Stomach (tissue), 9 donors: ENCODE results near the gene NCF2. TPM values are rescaled to one million over a fixed set of nuclear protein-coding genes. Genes with fewer than 3 reads are reported as not detected.

Experiments used
- DNase-seq, 2 donors: peaks; one replicate each; pipeline versions ENCODE4 v3.0.0 to v3.0.0-alpha.2; 2013 to 2019
- H3K27ac ChIP-seq, 5 donors: fragments of 200-600 bp in 4 of 5; sonication (generic) in 4 of 5; one replicate each; pipeline ENCODE4 v1.5.1; 2013 to 2019; ENCODE audit warnings: mild to moderate bottlenecking in 1 of 5, moderate library complexity in 1 of 5
- H3K27me3 ChIP-seq, 3 donors: fragments of 200-600 bp; sonication (generic); one replicate each; pipeline ENCODE4 v1.5.1; 2017 to 2019; ENCODE audit warnings: mixed run types in 1 of 3
- H3K36me3 ChIP-seq, 4 donors: fragments of 200-600 bp; sonication (generic); 1 replicate in 3 of 4; 2 replicates in 1 of 4; pipeline ENCODE4 v1.5.1; 2016 to 2019
- H3K4me1 ChIP-seq, 4 donors: fragments of 200-600 bp; sonication (generic); one replicate each; pipeline ENCODE4 v1.5.1; 2016 to 2019
- H3K4me3 ChIP-seq, 4 donors: fragments of 200-600 bp; sonication (generic) in 3 of 4; one replicate each; pipeline ENCODE4 v1.5.1; 2016 to 2019; ENCODE audit warnings: mild to moderate bottlenecking in 1 of 4
- H3K9me3 ChIP-seq, 4 donors: fragments of 200-600 bp; sonication (generic); one replicate each; pipeline ENCODE4 v1.5.1; 2016 to 2019
- EP300 ChIP-seq: sonication (generic); formaldehyde crosslinking; IDR thresholded peaks from one replicate; pipeline ENCODE4 v1.6.1; 2017; ENCODE audit warnings: antibody characterized with exemption
- POLR2A ChIP-seq, 4 donors: fragments of 450-650 bp; IDR thresholded peaks; one replicate each; pipeline ENCODE4 v1.6.1; 2016; ENCODE audit warnings: antibody characterized with exemption in 4 of 4, control low read depth in 2 of 4, mild to moderate bottlenecking in 1 of 4, moderate library complexity in 1 of 4
- POLR2AphosphoS5 ChIP-seq, 3 donors: sonication (generic); formaldehyde crosslinking; IDR thresholded peaks; one replicate each; pipeline ENCODE4 v1.6.1; 2016; ENCODE audit warnings: antibody characterized with exemption in 3 of 3
- WGBS, 5 donors: extraction: QIAGEN DNeasy Blood & Tissue Kit in 3 of 5; methylation state at CpG; one replicate each; pipeline versions ENCODE4 v1.1.5 to v1.1.7; 2013 to 2018; 5-methylcytosine and 5-hydroxymethylcytosine counted together
- intact Hi-C: fragments of 100-400 bp; cut with DNase I; formaldehyde crosslinking; loops from one replicate; pipeline ENCODE4 v1.15.1; 2023; ENCODE audit warnings: low total_unique reads
- polyA plus RNA-seq, 3 donors: library from polyadenylated mRNA; stranded (reverse); fragments of 200-250 nt; gene quantifications; one replicate each; pipeline ENCODE4 v1.2.3, GENCODE V29; 2013
- total RNA-seq, 5 donors: library from RNA; depleted of rRNA; stranded (reverse); fragments of >200 nt; gene quantifications; one replicate each; pipeline versions ENCODE4 v1.1.0 to v1.2.3, GENCODE V29; 2014 to 2016
- TF ChIP-seq, protein P1 (sequence below), 7 experiments: fragments of 450-650 bp in 4 of 7; fragments of 200-600 bp in 3 of 7; sonication (generic) in 3 of 7; IDR thresholded peaks; one replicate each; pipeline ENCODE4 v1.5.1; 2016 to 2019; ENCODE audit warnings: antibody characterized with exemption in 7 of 7, control low read depth in 2 of 7, mild to moderate bottlenecking in 1 of 7
- donor health status: healthy with polysubstance abuse.
- donor health status: Bipolar disorder and iron deficiency.
- donor health status: healthy.

The NCF2 gene
- total and polyA plus RNA-seq, 8 donors = 0.29 to 30.4 (median 6.2) TPM

DNA sequence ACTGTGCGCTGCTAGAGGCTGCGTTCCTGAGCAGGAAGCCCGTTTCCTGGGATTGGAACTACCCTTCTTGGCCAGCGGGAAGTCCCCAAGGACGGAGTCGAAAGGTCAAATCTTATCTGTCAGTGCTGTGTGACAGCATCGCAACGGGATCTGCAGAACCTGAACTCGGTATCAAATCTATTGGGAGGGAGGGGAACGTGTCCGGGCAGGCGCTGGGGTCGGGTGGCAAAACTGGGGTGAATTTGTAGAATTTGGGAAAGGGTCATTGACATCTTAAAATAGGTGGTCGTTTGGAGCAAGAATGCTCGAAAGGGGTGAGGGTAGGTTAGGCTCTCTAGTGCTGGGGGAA lies 46.0 kb upstream of the NCF2 start:
- Histone ChIP-seq H3K9me3 (no peaks in the 10 kb centered on the region), H3K27me3 (no peaks in the 10 kb centered on the region), H3K27ac (peak overlapping the region; percentile 61 to 97 (median 96)), H3K4me3 (peak overlapping the region; percentile 73 to 93 (median 85)), H3K4me1 (peaks cover 27 to 45% (median 34%) of the 10 kb centered on the region in 4 donors), H3K36me3 (peaks cover 0 to under 1% (median 0%) of the 10 kb centered on the region in 4 donors)
- intact Hi-C loops = loop anchor here (10.0 kb wide), 1 partner anchor 162 kb away; the partner anchor contains the start of gene SMG7
- WGBS, 5 donors = 3 to 5% (median 4%) methylated on average over 14 to 15 of the region's 15 CpGs
- no peak for DNase-seq
- TF ChIP-seq POLR2A (IDR thresholded peaks at IDR 0.05) (no peak), EP300 (no peak), POLR2AphosphoS5 (IDR thresholded peaks at IDR 0.05) (no peak)
- TF ChIP-seq, protein P1, sequence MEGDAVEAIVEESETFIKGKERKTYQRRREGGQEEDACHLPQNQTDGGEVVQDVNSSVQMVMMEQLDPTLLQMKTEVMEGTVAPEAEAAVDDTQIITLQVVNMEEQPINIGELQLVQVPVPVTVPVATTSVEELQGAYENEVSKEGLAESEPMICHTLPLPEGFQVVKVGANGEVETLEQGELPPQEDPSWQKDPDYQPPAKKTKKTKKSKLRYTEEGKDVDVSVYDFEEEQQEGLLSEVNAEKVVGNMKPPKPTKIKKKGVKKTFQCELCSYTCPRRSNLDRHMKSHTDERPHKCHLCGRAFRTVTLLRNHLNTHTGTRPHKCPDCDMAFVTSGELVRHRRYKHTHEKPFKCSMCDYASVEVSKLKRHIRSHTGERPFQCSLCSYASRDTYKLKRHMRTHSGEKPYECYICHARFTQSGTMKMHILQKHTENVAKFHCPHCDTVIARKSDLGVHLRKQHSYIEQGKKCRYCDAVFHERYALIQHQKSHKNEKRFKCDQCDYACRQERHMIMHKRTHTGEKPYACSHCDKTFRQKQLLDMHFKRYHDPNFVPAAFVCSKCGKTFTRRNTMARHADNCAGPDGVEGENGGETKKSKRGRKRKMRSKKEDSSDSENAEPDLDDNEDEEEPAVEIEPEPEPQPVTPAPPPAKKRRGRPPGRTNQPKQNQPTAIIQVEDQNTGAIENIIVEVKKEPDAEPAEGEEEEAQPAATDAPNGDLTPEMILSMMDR (IDR thresholded peaks at IDR 0.05) = no peak

DNA sequence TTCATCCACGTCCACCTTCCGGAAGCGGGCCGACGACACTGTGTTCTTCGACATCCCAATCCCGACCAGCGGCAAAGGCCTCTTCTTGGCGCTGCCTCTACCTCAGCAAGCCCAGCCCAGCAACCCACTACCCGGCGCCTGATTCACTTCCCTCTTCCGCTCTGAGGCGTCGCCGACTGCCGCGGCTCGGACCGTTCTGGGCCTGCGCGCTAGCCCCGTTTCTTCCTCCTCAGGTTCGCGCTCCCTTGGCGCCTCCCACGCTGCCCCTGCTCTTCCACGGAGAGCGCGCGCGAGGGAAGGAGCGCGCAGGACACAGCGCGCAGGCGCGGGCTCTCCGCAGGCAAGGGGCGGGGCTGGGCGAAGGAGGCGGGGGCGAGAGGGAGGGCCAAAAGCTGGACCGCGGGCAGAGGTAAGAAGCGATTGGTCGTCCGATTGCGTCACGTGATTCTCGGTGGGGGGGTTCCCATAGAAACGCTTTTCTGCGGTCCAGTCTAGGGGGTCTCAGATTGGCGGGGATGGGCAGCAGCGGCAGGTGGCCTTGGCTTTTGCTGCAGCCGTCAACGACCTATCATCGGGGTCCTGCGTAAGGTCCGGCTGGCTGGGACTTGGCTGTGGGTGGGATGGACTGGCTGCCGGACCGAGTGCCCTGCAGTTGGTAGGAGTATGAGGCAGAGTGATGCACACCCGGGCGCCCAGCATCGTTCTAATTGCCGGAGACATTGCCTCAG lies 45.5 kb upstream of the NCF2 start, which contains the start of gene ARPC5:
TSS of gene ARPC5 (minus strand) at position 178 of the 728 bp plus-strand sequence. CDS start at position 54, 124 bp downstream.
- H3K27me3 ChIP-seq = no peaks in the 10 kb centered on the region
- intact Hi-C loops = loop anchor here (10.0 kb wide), 1 partner anchor 161 kb away; the partner anchor contains the start of gene SMG7
- H3K4me3 ChIP-seq = peak within 1 kb of the TSS; percentile 73 to 93 (median 85)
- H3K9me3 ChIP-seq = no peaks in the 10 kb centered on the region
- 0 to 1% (median 0%) methylated on average over 39 to 65 of the region's 65 CpGs for WGBS, 5 donors
- peak within 1 kb of the TSS; percentile 90 to 97 (median 96) for H3K27ac ChIP-seq
- TF ChIP-seq EP300 (no peak), POLR2AphosphoS5 (IDR thresholded peaks at IDR 0.05) (peak; percentile 94 to 97 (median 97)), POLR2A (IDR thresholded peaks at IDR 0.05) (peak in 2 of 4 donors; percentile 75 to 93)
- TF ChIP-seq, protein P1 (IDR thresholded peaks at IDR 0.05) = no peak
- H3K4me1 ChIP-seq = peaks cover 33 to 51% (median 39%) of the 10 kb centered on the region in 4 donors
- peaks cover 0 to 5% (median 4%) of the 10 kb centered on the region in 4 donors for H3K36me3 ChIP-seq
- DNase-seq = peak; percentile 96 to 99

DNA sequence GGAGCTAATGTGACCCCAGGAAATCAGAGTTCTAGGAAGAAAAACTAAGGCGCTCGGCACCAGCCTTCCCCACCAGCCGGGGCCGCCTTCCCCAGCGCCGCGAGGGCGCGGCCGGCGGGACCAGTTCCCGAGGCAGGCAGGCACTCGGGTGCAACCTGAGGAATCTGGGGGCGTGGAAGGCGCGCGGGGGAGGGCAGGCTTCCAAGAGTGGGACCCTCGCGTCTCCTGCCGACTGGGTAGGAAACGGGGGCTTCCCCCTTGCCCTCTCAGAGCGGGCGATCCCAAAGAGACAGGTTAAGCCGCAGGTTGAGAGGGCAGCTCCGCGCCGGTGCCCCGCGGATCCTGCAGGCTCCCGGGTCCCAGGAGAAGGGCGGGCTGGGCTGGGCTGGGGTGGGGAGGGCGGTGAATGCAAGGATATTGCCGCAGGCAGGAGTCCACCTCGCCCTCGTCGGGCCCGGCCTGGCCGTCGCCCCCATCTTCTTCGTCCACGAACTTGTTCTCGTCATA lies 44.9 kb upstream of the NCF2 start:
- Histone ChIP-seq H3K27me3 (no peaks in the 10 kb centered on the region), H3K9me3 (no peaks in the 10 kb centered on the region), H3K4me1 (peaks cover 34 to 57% (median 43%) of the 10 kb centered on the region in 4 donors), H3K4me3 (peak overlapping the region; percentile 73 to 93 (median 85)), H3K27ac (peak overlapping the region; percentile 90 to 97 (median 96)), H3K36me3 (peaks cover 4 to 12% (median 10%) of the 10 kb centered on the region in 4 donors)
- peak; percentile 49 to 76 for DNase-seq
- 0 to 1% (median 1%) methylated on average over 35 to 42 of the region's 42 CpGs for WGBS, 5 donors
- TF ChIP-seq POLR2A (IDR thresholded peaks at IDR 0.05) (no peak), EP300 (no peak), POLR2AphosphoS5 (IDR thresholded peaks at IDR 0.05) (no peak)
- TF ChIP-seq, protein P1 (IDR thresholded peaks at IDR 0.05) = no peak
- intact Hi-C loops = loop anchor here (10.0 kb wide), 1 partner anchor 160 kb away; the partner anchor contains the start of gene SMG7

DNA sequence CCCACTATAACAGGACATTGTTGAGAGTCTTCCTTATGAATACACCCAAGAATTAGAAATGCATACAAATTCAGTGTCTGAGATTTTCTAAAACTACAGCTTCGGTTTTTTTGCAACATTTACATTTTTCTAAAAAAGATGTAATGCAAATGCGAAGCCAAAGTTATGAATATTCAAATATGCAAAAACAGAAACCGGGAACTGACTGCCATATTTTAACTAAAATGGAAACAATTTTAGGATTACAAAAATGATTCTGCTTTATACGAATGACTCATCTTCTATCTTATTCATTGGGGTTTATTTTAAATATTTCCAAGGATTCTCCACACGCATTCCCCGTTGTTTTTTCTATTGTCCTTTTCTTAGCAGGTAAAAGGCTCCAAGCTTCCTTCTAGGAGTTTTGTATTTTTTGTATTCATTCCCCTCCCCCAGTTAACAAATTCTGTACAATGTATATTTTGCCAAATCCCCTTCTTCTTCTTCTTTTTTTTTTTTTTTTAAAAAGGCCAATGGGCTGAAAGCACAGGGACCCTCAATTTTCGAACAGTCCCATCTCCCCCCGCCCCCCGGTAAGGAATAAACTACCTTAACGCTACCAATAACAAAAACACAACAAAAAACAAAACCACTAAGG lies 44.3 kb upstream of the NCF2 start:
- Histone ChIP-seq H3K27ac (peak overlapping the region; percentile 90 to 97 (median 96)), H3K27me3 (no peaks in the 10 kb centered on the region), H3K4me1 (peaks cover 34 to 61% (median 46%) of the 10 kb centered on the region in 4 donors), H3K4me3 (peak overlapping the region; percentile 73 to 93 (median 85)), H3K9me3 (no peaks in the 10 kb centered on the region), H3K36me3 (peaks cover 10 to 18% (median 16%) of the 10 kb centered on the region in 4 donors)
- 1 to 3% (median 2%) methylated on average over 10 of the region's 10 CpGs for WGBS, 5 donors
- DNase-seq = no peak
- TF ChIP-seq EP300 (no peak), POLR2AphosphoS5 (IDR thresholded peaks at IDR 0.05) (no peak), POLR2A (IDR thresholded peaks at IDR 0.05) (no peak)
- TF ChIP-seq, protein P1 (IDR thresholded peaks at IDR 0.05) = no peak
- intact Hi-C loops = loop anchor here (10.0 kb wide), 1 partner anchor 160 kb away; the partner anchor contains the start of gene SMG7
